Panc1 (cell line): Measurements from ENCODE around the gene PRKG1. TPM values are rescaled to one million over a fixed set of nuclear protein-coding genes. Genes with fewer than 3 reads are reported as not detected.

Source experiments
- ATAC-seq: fragments of 200-7000 bp; cut with Tn5 transposase; 2 replicates; pipeline ENCODE4 v1.9.1; 2020; ENCODE audit warnings: mild to moderate bottlenecking, moderate library complexity
- BruUV-seq: library from RNA; stranded (reverse); fragments of 400-500 nt; replicated peaks from 2 replicates; lab custom pipeline; 2021; lab: Mats Ljungman, UMichigan
- CTCF ChIA-PET: fragments of 300-600 bp; sonication (Branson Sonifier 250); formaldehyde crosslinking; loops from one replicate; lab custom pipeline; 2022; ENCODE audit warnings: antibody characterized with exemption; lab: Charles Lee
- POLR2A ChIA-PET: fragments of 300-600 bp; sonication (Branson Sonifier 250); formaldehyde crosslinking; loops from one replicate; lab custom pipeline; 2022; ENCODE audit warnings: antibody characterized with exemption; lab: Charles Lee
- DNase-seq: peaks from one replicate; pipeline ENCODE4 v3.0.0-alpha.2; 2010; ENCODE audit warnings: low read depth, low spot score
- H3K27ac ChIP-seq: 2 replicates; pipeline ENCODE4 v1.5.1; 2011; ENCODE audit warnings: mild to moderate bottlenecking, low read length, inconsistent platforms
- H3K27me3 ChIP-seq: fragments of 200-500 bp; sonication (Bioruptor generic); 2 replicates; pipeline ENCODE4 v1.6.0; 2014; ENCODE audit warnings: low read length, inconsistent platforms; ENCODE audit not compliant: control insufficient read depth, insufficient read depth
- H3K36me3 ChIP-seq: fragments of 200-500 bp; sonication (Bioruptor generic); 2 replicates; pipeline ENCODE4 v1.5.1; 2014; ENCODE audit warnings: inconsistent platforms, mild to moderate bottlenecking, low read length, moderate library complexity; ENCODE audit not compliant: control insufficient read depth, insufficient read depth
- H3K4me1 ChIP-seq: 2 replicates; pipeline ENCODE4 v1.5.1; 2011; ENCODE audit warnings: inconsistent platforms, mild to moderate bottlenecking, low read length, moderate library complexity; ENCODE audit not compliant: control insufficient read depth, insufficient read depth
- H3K4me3 ChIP-seq, 2 experiments: 2 replicates each; pipeline ENCODE4 v1.5.1; 2011 to 2012; ENCODE audit warnings: low read depth in 2 of 2, low read length in 2 of 2, mild to moderate bottlenecking in 2 of 2, inconsistent platforms in 1 of 2, moderate library complexity in 1 of 2
- H3K9me3 ChIP-seq: fragments of 200-500 bp; sonication (Bioruptor generic); 2 replicates; pipeline ENCODE4 v1.5.1; 2014; ENCODE audit warnings: low read depth, mild to moderate bottlenecking, inconsistent platforms, low read length, moderate library complexity; ENCODE audit not compliant: control insufficient read depth, insufficient read depth
- POLR2AphosphoS5 ChIP-seq: IDR thresholded peaks from 2 replicates; pipeline ENCODE4 v1.6.1; 2012; ENCODE audit warnings: mild to moderate bottlenecking, low read depth, low read length, moderate library complexity
- SIN3A ChIP-seq: IDR thresholded peaks from 2 replicates; pipeline ENCODE4 v1.6.1; 2012; ENCODE audit warnings: low read depth, mild to moderate bottlenecking, low read length, moderate library complexity, borderline replicate concordance; ENCODE audit not compliant: insufficient read depth
- TCF7L2 ChIP-seq: IDR thresholded peaks from 2 replicates; pipeline ENCODE4 v1.6.1; 2011; ENCODE audit warnings: mild to moderate bottlenecking, low read depth, low read length, inconsistent platforms
- in situ Hi-C: cut with HindIII; loops from 2 replicates; pipeline ENCODE4 v1.10.0; 2016; ENCODE audit warnings: low sequenced_read_pairs, low pct_unique_long_range_greater_than_20kb
- intact Hi-C: fragments of 100-400 bp; cut with micrococcal nuclease; formaldehyde crosslinking; loops from one replicate; pipeline ENCODE4 v1.10.0; 2022; ENCODE audit not compliant: unreplicated experiment
- total RNA-seq: library from RNA; stranded (reverse); gene quantifications from one replicate; pipeline ENCODE4 v1.2.1, GENCODE V29; 2021; ENCODE audit not compliant: unreplicated experiment
- TF ChIP-seq, protein P1 (sequence below), 2 experiments: IDR thresholded peaks; 2 replicates each; pipeline ENCODE4 v1.6.1; 2011 to 2012; ENCODE audit warnings: low read depth in 2 of 2, control low read depth in 1 of 2, low read length in 1 of 2, mild to moderate bottlenecking in 1 of 2, moderate library complexity in 1 of 2; ENCODE audit not compliant: insufficient read depth in 1 of 2
- TF ChIP-seq, protein P2 (sequence below): fragments of 450-650 bp; IDR thresholded peaks from 2 replicates; pipeline ENCODE4 v1.5.1; 2017; ENCODE audit warnings: mild to moderate bottlenecking

PRKG1 gene
- total RNA-seq, 1 experiment from 2014 or later = 0.92 TPM

DNA sequence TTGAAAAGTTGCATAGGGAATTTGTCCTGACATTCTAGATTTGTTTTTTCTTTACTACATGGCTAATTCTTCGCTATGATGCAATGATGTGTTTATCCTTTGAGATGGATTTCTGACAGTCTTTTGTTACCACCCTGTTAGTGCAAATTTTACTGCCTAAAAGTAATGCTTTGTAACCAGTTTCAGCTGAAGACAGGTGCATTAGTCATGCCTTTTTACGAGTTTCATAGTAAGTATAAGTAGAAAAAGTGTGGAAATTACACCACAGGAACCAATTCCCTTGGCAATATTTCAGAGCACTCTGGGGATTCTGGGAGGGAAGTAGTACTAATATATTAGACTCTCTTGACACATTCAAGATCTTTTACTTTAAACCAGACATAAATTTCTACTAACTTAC lies 982.0 kb downstream of the PRKG1 start:
- TF ChIP-seq SIN3A (no peak), POLR2AphosphoS5 (no peak), TCF7L2 (no peak)
- TF ChIP-seq, protein P1, sequence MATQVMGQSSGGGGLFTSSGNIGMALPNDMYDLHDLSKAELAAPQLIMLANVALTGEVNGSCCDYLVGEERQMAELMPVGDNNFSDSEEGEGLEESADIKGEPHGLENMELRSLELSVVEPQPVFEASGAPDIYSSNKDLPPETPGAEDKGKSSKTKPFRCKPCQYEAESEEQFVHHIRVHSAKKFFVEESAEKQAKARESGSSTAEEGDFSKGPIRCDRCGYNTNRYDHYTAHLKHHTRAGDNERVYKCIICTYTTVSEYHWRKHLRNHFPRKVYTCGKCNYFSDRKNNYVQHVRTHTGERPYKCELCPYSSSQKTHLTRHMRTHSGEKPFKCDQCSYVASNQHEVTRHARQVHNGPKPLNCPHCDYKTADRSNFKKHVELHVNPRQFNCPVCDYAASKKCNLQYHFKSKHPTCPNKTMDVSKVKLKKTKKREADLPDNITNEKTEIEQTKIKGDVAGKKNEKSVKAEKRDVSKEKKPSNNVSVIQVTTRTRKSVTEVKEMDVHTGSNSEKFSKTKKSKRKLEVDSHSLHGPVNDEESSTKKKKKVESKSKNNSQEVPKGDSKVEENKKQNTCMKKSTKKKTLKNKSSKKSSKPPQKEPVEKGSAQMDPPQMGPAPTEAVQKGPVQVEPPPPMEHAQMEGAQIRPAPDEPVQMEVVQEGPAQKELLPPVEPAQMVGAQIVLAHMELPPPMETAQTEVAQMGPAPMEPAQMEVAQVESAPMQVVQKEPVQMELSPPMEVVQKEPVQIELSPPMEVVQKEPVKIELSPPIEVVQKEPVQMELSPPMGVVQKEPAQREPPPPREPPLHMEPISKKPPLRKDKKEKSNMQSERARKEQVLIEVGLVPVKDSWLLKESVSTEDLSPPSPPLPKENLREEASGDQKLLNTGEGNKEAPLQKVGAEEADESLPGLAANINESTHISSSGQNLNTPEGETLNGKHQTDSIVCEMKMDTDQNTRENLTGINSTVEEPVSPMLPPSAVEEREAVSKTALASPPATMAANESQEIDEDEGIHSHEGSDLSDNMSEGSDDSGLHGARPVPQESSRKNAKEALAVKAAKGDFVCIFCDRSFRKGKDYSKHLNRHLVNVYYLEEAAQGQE (IDR thresholded peaks at IDR 0.05; ENCODE audit: insufficient read depth in 1 of 2, low read depth in 2 of 2, low read length in 1 of 2) = no peak
- TF ChIP-seq, protein P2, sequence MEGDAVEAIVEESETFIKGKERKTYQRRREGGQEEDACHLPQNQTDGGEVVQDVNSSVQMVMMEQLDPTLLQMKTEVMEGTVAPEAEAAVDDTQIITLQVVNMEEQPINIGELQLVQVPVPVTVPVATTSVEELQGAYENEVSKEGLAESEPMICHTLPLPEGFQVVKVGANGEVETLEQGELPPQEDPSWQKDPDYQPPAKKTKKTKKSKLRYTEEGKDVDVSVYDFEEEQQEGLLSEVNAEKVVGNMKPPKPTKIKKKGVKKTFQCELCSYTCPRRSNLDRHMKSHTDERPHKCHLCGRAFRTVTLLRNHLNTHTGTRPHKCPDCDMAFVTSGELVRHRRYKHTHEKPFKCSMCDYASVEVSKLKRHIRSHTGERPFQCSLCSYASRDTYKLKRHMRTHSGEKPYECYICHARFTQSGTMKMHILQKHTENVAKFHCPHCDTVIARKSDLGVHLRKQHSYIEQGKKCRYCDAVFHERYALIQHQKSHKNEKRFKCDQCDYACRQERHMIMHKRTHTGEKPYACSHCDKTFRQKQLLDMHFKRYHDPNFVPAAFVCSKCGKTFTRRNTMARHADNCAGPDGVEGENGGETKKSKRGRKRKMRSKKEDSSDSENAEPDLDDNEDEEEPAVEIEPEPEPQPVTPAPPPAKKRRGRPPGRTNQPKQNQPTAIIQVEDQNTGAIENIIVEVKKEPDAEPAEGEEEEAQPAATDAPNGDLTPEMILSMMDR = no peak
- in situ Hi-C loops = no loop called here
- Histone ChIP-seq H3K4me1 (no peaks in the 10 kb centered on the region), H3K4me3 (no peak overlapping the region), H3K27me3 (no peaks in the 10 kb centered on the region), H3K9me3 (no peaks in the 10 kb centered on the region), H3K27ac (no peak overlapping the region), H3K36me3 (no peaks in the 10 kb centered on the region)
- intact Hi-C loops = no loop called here
- CTCF ChIA-PET = no interaction called here
- POLR2A ChIA-PET = no interaction called here
- DNase-seq (no peak), ATAC-seq (no peak)
- BruUV-seq = no TSS peak

DNA sequence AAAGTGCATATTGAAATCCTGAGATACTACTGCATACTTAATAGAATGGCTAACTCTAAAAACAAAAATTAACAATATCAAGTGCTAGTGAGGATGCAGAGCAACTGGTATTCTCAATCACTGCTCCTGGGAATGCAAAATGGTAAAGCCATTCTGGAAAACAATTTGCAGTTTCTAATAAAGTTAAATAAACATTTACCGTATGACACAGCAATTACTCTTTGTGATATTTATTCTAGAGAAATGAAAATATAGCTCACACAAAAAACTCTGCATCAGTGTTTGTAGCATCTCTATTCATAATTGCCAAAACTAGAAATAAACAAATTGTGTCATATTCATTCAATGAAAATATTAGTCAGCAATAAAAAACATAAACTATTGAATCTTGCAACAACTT lies 984.8 kb downstream of the PRKG1 start:
- TF ChIP-seq, protein P2 = no peak
- TF ChIP-seq, protein P1 (IDR thresholded peaks at IDR 0.05; ENCODE audit: insufficient read depth in 1 of 2, low read depth in 2 of 2, low read length in 1 of 2) = no peak
- no peak for TF ChIP-seq TCF7L2
- TF ChIP-seq POLR2AphosphoS5 = no peak
- no peak for TF ChIP-seq SIN3A
- Histone ChIP-seq H3K27ac (no peak overlapping the region), H3K4me1 (no peaks in the 10 kb centered on the region), H3K9me3 (no peaks in the 10 kb centered on the region), H3K36me3 (no peaks in the 10 kb centered on the region), H3K27me3 (no peaks in the 10 kb centered on the region), H3K4me3 (no peak overlapping the region)
- POLR2A ChIA-PET = no interaction called here
- CTCF ChIA-PET = no interaction called here
- intact Hi-C loops = no loop called here
- no TSS peak for BruUV-seq
- DNase-seq (no peak), ATAC-seq (no peak)
- in situ Hi-C loops = no loop called here
